ENCODE measurements around the gene CD93. TPM values are rescaled to one million over a fixed set of nuclear protein-coding genes. Genes with fewer than 3 reads are reported as not detected.

Gene CD93
- total and polyA plus RNA-seq, 7 donors = 7.7 to 35.7 (median 17.6) TPM

DNA sequence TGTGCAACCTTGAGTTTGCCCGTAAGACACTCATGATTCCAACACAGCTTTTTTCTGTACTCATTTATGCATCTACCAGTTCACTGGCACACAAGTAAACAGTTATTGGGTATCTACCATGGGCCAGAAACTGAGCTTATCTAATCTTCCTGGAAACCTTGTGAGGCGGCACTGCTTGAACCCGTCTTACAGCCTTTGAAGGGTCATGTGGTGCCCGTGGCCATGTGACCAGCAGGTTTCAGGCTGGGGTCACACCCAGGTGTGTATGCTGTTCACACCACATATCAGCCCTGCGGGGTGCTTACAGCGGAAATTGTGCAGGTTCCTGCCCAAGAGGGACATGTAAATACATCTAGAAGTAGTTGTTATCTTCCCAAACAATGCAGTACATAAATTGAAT, 42.7 kb downstream of the CD93 start:
- no peak overlapping the region for H3K27ac ChIP-seq
- H3K27me3 ChIP-seq (ENCODE audit: insufficient read depth in 3 of 3, low read length in 2 of 3) = peaks cover 0 to 4% (median 0%) of the 10 kb centered on the region in 3 donors
- WGBS, 3 donors = 82 to 92% (median 87%) methylated on average over 6 of the region's 6 CpGs
- no peak overlapping the region for H3K4me3 ChIP-seq
- TF ChIP-seq, protein P1, sequence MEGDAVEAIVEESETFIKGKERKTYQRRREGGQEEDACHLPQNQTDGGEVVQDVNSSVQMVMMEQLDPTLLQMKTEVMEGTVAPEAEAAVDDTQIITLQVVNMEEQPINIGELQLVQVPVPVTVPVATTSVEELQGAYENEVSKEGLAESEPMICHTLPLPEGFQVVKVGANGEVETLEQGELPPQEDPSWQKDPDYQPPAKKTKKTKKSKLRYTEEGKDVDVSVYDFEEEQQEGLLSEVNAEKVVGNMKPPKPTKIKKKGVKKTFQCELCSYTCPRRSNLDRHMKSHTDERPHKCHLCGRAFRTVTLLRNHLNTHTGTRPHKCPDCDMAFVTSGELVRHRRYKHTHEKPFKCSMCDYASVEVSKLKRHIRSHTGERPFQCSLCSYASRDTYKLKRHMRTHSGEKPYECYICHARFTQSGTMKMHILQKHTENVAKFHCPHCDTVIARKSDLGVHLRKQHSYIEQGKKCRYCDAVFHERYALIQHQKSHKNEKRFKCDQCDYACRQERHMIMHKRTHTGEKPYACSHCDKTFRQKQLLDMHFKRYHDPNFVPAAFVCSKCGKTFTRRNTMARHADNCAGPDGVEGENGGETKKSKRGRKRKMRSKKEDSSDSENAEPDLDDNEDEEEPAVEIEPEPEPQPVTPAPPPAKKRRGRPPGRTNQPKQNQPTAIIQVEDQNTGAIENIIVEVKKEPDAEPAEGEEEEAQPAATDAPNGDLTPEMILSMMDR (IDR thresholded peaks at IDR 0.05) = no peak
- DNase-seq (no peak), ATAC-seq (peak in 1 of 4 donors; percentile 12)
- intact Hi-C loops (cut with DNase I) = loop anchor here (10.0 kb wide), 4 partner anchors 161 to 349 kb away; no protein-coding TSS in a partner anchor
- no peaks in the 10 kb centered on the region for H3K36me3 ChIP-seq (ENCODE audit: insufficient read depth in 1 of 2, low read depth in 1 of 2)
- peaks cover 18% of the 10 kb centered on the region for H3K4me1 ChIP-seq
- H3K9me3 ChIP-seq = no peaks in the 10 kb centered on the region

DNA sequence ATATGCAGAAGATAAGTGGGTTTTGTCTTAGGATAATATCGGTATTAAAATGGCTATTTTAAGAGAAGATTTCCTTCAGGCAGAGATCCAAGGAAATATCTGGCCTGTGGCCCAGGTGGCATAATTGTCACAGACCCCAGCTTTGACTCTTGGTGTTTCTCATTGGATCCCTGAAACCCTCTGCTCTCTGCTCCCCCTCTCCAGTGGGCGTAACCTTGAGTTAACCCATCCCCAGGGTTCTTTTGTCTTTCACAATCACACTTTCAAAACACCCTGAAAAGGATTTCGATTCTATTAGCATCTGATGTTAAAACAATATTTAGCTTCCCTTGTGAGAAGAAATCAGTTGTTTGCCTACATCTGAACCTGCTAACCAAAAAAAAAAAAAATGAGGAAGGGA, 43.9 kb downstream of the CD93 start:
- no peak for ATAC-seq
- Histone ChIP-seq H3K4me1 (peaks cover 17% of the 10 kb centered on the region), H3K9me3 (no peaks in the 10 kb centered on the region), H3K4me3 (no peak overlapping the region), H3K36me3 (ENCODE audit: insufficient read depth in 1 of 2, low read depth in 1 of 2) (no peaks in the 10 kb centered on the region), H3K27ac (no peak overlapping the region), H3K27me3 (ENCODE audit: insufficient read depth in 3 of 3, low read length in 2 of 3) (peaks cover 0 to 11% (median 0%) of the 10 kb centered on the region in 3 donors)
- intact Hi-C loops (cut with DNase I) = loop anchor here (10.0 kb wide), 4 partner anchors 163 to 347 kb away; no protein-coding TSS in a partner anchor
- TF ChIP-seq, protein P1 (IDR thresholded peaks at IDR 0.05) = no peak
- no peak for DNase-seq
- 47 to 59% (median 48%) methylated on average over 3 of the region's 3 CpGs for WGBS, 3 donors

DNA sequence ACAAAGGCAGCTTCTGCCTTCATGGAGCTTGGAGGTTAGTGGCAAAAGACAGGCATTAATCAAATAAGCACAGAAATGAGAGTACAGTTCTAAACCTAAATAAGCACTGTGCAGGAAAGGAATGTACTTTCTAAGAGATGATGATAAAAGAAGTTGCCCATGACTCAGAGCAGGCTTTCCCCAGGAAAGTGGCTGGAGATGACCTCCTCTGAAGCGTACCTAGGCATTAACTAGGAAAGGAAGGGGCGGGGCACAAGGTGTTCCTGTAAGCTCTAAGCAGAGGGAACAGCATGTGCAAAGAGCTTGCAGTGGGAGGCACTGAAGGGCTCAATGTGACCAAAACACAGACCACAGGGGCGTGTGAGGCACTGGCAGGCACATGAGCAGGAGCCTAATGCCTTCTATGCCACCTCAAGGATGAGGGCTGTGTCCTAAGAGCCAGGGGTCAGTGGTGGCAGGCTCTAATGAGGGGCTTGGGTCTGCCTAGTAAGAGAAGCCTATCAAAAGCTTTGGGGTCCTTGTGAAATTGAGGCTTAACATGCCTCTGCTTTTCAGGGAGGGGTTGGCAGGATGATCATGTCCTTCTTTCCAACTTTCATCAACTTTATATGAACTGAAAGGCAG, 46.1 kb downstream of the CD93 start:
- no peak overlapping the region for H3K4me3 ChIP-seq
- H3K4me1 ChIP-seq = no peaks in the 10 kb centered on the region
- H3K36me3 ChIP-seq (ENCODE audit: insufficient read depth in 1 of 2, low read depth in 1 of 2) = no peaks in the 10 kb centered on the region
- ATAC-seq = no peak
- intact Hi-C loops (cut with DNase I) = loop anchor here (10.0 kb wide), 5 partner anchors 85 to 345 kb away; no protein-coding TSS in a partner anchor
- WGBS, 3 donors = 76 to 83% (median 77%) methylated on average over 3 of the region's 3 CpGs
- no peak overlapping the region for H3K27ac ChIP-seq
- TF ChIP-seq, protein P1 (IDR thresholded peaks at IDR 0.05) = no peak
- no peak for DNase-seq
- H3K27me3 ChIP-seq (ENCODE audit: insufficient read depth in 3 of 3, low read length in 2 of 3) = peaks cover 0 to 27% (median 3%) of the 10 kb centered on the region in 3 donors
- no peaks in the 10 kb centered on the region for H3K9me3 ChIP-seq

DNA sequence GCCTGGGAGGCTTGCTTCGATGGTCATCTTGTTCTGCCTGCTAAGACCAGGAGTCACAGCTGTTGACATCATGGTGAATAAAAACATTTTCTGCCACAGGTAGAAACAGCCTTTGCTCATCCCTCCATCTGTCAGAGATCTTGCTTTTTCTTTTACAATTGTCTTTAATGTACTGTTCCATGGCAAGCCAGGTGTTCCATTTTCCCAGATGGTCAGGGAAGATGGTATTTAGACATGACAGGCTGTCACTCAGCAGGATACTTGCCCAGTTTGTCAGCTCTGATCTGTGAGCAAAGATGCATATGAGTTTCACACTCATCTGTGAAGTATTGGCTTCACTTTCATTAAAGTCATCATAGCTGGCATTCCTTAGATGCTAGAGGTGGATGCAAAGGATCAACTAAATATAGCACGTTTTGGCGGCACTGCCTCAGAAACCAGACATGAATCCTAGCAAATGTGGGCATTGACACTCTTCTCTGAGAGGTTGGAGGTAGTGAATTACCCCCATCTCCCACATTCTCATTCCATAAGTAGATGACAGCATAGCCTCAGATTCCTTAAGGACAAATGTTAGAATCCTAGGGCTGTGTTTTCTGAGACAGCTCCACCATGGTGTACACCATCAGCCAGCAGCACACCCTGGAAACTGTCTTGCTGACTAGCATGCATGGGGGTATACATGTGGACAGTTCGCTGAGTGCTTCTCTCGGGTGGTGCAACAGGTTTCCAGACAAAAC, 46.8 kb downstream of the CD93 start:
- TF ChIP-seq, protein P1 (IDR thresholded peaks at IDR 0.05) = no peak
- intact Hi-C loops (cut with DNase I) = loop anchor here in 1 of 2 donors (10.0 kb wide), 1 partner anchor 85 kb away; no protein-coding TSS in a partner anchor

More for the DNA sequence above, 46.8 kb downstream of the CD93 start:
- H3K27me3 ChIP-seq (ENCODE audit: insufficient read depth in 3 of 3, low read length in 2 of 3) = peaks cover 0 to 33% (median 4%) of the 10 kb centered on the region in 3 donors
- ATAC-seq = no peak
- H3K4me1 ChIP-seq = no peaks in the 10 kb centered on the region
- WGBS, 3 donors = 76 to 79% (median 76%) methylated on average over 5 of the region's 5 CpGs
- H3K4me3 ChIP-seq = no peak overlapping the region
- DNase-seq = no peak
- no peaks in the 10 kb centered on the region for H3K36me3 ChIP-seq (ENCODE audit: insufficient read depth in 1 of 2, low read depth in 1 of 2)
- H3K9me3 ChIP-seq = no peaks in the 10 kb centered on the region
- H3K27ac ChIP-seq = no peak overlapping the region

All from psoas muscle (tissue), 8 donors.